ENCODE data around the gene TPR.

TPR gene

DNA sequence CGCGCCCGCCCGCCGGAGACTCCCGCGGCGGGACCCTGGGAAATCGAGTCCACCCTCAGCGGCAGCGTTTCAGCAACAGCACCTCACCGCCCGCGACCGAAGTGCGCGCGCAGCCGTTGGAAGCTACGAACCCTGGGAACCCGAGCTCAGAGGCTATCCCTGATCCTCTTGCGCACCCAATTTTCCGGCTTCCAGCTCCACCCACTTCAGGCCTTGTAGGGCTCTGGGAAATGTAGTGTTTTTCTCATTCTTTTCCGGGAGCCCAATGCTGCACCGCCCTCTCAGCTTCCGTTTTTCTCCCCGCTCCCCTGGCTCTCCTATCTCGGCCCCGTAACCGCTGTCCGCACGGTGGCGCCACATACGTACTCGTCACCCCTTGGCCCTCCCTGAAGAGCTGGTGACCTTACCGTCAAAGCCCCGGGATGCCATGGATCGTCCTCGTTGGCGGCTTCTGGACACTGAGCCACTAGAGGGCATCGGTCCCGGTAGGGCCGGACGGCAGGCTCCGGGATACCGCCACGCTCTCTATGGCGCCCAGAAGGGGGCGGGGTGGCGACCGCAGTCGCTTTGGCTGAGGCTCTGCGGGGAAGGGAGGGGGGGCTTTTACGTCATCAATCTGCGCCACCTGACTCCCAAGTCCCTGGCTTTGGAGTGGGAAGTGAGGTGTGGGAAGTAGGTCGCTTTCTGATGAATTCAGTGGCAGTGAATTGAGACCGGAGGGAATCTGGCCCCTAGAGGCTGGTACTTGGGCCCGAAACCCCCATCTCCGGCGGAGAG is at the start of gene TPR, which contains the start of gene ODR4:
TSS of gene TPR (minus strand) at position 102 of the 777 bp plus-strand sequence. CDS start 225 bp downstream, outside the sequence.
TSS of gene ODR4 (plus strand) at position 687 of the 777 bp plus-strand sequence. CDS start 3,948 bp downstream, outside the sequence.
- TF ChIP-seq, protein P1, sequence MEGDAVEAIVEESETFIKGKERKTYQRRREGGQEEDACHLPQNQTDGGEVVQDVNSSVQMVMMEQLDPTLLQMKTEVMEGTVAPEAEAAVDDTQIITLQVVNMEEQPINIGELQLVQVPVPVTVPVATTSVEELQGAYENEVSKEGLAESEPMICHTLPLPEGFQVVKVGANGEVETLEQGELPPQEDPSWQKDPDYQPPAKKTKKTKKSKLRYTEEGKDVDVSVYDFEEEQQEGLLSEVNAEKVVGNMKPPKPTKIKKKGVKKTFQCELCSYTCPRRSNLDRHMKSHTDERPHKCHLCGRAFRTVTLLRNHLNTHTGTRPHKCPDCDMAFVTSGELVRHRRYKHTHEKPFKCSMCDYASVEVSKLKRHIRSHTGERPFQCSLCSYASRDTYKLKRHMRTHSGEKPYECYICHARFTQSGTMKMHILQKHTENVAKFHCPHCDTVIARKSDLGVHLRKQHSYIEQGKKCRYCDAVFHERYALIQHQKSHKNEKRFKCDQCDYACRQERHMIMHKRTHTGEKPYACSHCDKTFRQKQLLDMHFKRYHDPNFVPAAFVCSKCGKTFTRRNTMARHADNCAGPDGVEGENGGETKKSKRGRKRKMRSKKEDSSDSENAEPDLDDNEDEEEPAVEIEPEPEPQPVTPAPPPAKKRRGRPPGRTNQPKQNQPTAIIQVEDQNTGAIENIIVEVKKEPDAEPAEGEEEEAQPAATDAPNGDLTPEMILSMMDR (IDR thresholded peaks at IDR 0.05): peak; percentile 95
- Histone ChIP-seq H3K9me3 (no peaks in the 10 kb centered on the region), H3K27me3 (no peaks in the 10 kb centered on the region), H3K4me1 (ENCODE audit: control insufficient read depth in 1 of 2, insufficient read depth in 1 of 2, low read depth in 1 of 2, low read length in 1 of 2) (peaks cover 23 to 30% of the 10 kb centered on the region in 2 experiments), H3K27ac (peak within 1 kb of the TSS; percentile 98), H3K36me3 (peaks cover 25% of the 10 kb centered on the region), H3K4me3 (ENCODE audit: low read depth in 1 of 2, low read length in 1 of 2) (peak within 1 kb of the TSS; percentile 85 to 89)

DNA sequence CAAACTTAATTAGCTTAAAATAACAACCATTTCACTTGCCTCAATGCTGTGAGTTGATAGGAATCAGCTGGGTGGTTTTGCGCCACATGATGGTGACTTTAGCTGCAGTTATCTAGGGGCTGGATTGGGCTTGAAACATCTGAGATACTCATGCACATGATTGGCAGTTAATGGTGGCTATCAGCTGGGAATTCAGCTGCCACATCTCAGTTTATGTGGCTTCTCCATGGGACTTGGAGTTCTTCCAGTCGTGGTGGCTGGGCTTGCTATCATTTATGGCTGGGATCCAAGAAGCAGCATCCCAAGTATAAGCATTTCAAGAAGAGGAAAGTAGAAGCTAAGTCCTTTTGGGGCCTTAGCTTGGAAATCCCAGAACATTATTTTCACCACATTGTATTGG is 49.5 kb upstream of the TPR start:
- Histone ChIP-seq H3K36me3 (no peaks in the 10 kb centered on the region), H3K4me3 (ENCODE audit: low read depth in 1 of 2, low read length in 1 of 2) (no peak overlapping the region), H3K27me3 (no peaks in the 10 kb centered on the region), H3K4me1 (ENCODE audit: control insufficient read depth in 1 of 2, insufficient read depth in 1 of 2, low read depth in 1 of 2, low read length in 1 of 2) (no peaks in the 10 kb centered on the region), H3K9me3 (no peaks in the 10 kb centered on the region), H3K27ac (no peak overlapping the region)
- TF ChIP-seq, protein P1 (IDR thresholded peaks at IDR 0.05): no peak

DNA sequence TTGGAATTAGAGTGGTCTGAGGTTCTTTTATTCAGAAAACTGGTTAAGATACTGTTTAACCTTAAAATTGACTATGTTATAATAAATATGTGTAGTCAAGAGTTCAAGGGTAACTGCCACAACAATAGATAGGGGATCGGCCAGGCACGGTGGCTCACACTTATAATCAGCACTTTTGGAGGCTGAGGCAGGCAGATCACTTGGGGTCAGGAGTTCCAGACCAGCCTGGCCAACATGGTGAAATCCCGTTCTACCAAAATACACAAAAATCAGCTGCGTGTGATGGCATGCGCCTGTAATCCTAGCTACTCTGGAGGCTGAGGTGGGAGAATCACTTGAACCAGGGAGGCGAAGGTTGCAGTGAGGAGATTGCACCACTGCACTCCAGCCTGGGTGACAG is 46.4 kb upstream of the TPR start:
- no peaks in the 10 kb centered on the region for H3K27me3 ChIP-seq
- H3K36me3 ChIP-seq: peaks cover 9% of the 10 kb centered on the region
- no peak overlapping the region for H3K27ac ChIP-seq
- no peak overlapping the region for H3K4me3 ChIP-seq (ENCODE audit: low read depth in 1 of 2, low read length in 1 of 2)
- no peaks in the 10 kb centered on the region for H3K9me3 ChIP-seq
- H3K4me1 ChIP-seq (ENCODE audit: control insufficient read depth in 1 of 2, insufficient read depth in 1 of 2, low read depth in 1 of 2, low read length in 1 of 2): no peaks in the 10 kb centered on the region
- TF ChIP-seq, protein P1 (IDR thresholded peaks at IDR 0.05): no peak

DNA sequence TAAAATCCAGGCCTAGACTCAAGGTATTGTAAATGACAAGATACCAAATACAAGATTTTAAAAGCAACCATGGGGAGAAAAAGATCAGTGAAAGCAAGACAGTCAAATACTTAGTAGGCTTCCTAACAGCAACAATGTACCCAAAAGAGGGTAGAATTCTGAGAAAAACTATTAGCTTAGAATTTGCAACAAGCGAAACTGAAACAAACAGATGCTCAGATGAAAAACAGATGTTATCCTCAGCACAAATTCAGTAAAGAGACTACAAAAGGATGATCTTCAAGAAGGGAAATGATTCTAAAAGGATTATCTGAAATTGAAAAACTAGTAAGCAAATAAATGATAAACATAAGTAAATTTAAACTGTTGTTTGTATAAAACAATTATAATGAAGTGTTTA is 45.9 kb upstream of the TPR start:
- peaks cover 9% of the 10 kb centered on the region for H3K36me3 ChIP-seq
- H3K27ac ChIP-seq: no peak overlapping the region
- H3K4me3 ChIP-seq (ENCODE audit: low read depth in 1 of 2, low read length in 1 of 2): no peak overlapping the region
- no peaks in the 10 kb centered on the region for H3K9me3 ChIP-seq
- no peaks in the 10 kb centered on the region for H3K4me1 ChIP-seq (ENCODE audit: control insufficient read depth in 1 of 2, insufficient read depth in 1 of 2, low read depth in 1 of 2, low read length in 1 of 2)
- TF ChIP-seq, protein P1 (IDR thresholded peaks at IDR 0.05): no peak
- H3K27me3 ChIP-seq: no peaks in the 10 kb centered on the region

DNA sequence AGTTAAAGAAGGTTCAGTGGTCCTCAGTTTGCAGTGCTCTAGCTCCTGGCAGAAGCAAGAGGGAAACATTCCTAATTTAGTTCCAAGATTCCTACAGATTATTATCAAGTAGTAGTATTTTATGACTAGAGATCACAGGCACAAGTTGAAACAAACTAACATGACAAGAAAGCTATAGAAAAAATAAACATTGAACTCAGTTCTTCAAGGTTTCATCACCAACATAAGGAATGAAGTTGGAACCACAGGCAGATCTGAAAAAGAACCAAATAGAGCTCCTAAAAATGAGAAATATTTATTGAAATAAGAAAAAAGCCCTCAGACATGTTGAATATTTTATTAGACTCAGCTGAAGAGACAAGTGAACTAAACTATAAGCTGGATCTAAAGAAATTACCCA is 45.3 kb upstream of the TPR start:
- TF ChIP-seq, protein P1 (IDR thresholded peaks at IDR 0.05): no peak
- no peaks in the 10 kb centered on the region for H3K9me3 ChIP-seq
- H3K27ac ChIP-seq: no peak overlapping the region
- H3K36me3 ChIP-seq: peaks cover 9% of the 10 kb centered on the region
- no peaks in the 10 kb centered on the region for H3K27me3 ChIP-seq
- H3K4me3 ChIP-seq (ENCODE audit: low read depth in 1 of 2, low read length in 1 of 2): no peak overlapping the region
- no peaks in the 10 kb centered on the region for H3K4me1 ChIP-seq (ENCODE audit: control insufficient read depth in 1 of 2, insufficient read depth in 1 of 2, low read depth in 1 of 2, low read length in 1 of 2)

Measured in neutrophil (primary cell).